HG03280 (cell line): ENCODE results near the gene XG.
"Not testable (repeated sequence)": the region's sequence is repeated elsewhere in the genome, so short reads cannot be mapped to it uniquely, and the experiment has no call there.

Experiments
- ATAC-seq: cut with Tn5 transposase; IDR thresholded peaks from one replicate; pipeline ENCODE4 v1.9.1; 2021; ENCODE audit warnings: mild to moderate bottlenecking, moderate library complexity; ENCODE audit not compliant: unreplicated experiment

Gene XG, protein sequence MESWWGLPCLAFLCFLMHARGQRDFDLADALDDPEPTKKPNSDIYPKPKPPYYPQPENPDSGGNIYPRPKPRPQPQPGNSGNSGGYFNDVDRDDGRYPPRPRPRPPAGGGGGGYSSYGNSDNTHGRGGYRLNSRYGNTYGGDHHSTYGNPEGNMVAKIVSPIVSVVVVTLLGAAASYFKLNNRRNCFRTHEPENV

DNA sequence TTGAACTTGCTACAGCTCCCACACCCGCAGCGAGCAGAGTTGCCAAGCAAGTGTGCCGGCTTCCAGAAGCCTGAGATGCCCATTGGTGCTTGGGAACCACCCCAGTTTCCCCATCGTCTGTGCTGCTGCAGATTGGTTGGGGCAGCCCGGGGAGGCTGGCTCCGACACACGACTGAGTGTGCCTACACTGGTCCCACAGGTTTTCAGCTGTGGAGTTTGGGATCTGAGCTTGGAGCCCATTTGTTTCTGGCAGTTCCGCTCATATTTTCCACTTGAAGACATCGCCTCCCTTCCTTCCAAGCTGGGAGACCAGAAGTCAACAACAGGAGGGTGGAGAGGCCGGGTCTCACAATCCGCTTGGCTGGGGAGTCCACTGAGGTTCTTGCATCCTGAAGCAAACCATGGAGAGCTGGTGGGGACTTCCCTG is at the start of gene XG:
Gene XG (plus strand): TSS at position 167 of the 427 bp plus-strand sequence. CDS start 235 bp downstream, at position 402.
- ATAC-seq, result not testable (repeated sequence)

DNA sequence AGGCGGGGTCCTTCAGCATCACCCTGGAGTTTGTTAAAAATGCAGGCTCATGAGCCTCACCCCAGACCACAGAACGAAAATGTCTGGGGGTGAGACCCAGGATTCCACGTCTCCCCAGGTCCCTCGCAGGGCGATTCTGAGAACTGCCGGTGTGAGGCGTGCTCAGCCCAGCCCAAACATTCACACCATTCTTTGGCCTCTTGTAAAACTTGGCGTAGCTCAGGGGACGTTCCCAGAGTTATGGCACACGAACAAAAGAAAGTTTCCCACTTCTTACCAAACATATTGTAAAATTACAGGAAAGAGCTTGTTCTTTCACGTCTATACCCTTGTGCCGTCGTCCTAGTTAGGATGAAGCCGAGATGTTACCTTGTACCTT is 47.9 kb upstream of the XG start:
- no peak for ATAC-seq

DNA sequence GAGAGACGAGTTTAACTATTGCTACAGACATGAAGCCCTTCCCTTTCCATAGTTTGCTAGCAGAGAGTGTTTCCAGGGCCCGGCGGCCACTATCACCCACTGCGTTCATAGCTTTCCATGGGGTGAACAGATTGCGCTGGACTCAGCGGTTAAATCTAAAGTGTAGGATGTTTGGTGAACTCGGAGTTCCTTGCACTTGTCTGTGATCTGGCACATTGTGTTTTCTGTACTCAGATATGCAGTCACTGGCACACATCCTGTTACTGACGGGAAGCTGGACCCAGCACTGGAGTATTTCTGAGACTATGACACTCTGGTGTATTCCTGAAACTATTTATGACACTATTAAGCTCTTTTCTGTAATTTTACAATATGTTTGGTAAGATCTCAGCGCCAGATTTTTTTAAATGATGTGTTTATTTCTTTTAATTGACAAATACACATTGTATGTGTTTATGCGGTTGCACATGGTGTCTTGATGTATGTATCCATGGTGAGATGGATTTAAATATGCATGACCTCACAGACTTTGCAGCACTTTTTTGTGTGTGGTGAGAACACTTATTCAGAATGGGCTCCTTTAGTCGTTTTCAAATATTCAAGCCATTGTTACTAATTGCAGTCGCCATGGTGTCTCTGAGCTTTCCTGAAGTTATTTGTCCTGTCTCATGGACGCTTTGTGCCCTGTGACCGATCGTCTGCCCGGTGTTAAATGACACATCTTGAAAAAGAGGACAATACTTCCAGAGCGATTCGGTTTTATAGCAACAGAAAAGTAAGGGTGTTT is 46.6 kb upstream of the XG start:
- no peak for ATAC-seq

DNA sequence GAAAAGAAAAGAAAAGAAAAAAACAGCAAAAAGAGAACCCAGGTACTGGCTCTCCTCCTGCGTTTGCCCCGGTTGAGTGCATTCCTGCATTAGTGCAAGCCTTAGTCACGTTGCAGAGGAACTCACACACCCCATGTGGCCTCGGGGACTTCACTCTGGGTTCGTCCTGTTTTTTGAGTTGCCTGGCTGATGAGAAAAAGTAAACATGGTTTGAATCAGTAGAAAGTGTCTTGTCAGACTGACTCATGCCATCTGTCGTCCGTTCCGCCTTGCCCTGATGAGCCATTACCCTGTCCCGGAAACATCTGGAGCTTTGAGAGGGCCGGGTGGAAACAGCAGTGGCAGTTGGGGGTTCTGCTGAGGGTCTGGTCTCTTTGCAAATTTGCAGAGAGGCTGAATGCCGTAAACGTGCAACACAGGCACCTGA is 44.5 kb upstream of the XG start:
- peak; percentile 89 for ATAC-seq

DNA sequence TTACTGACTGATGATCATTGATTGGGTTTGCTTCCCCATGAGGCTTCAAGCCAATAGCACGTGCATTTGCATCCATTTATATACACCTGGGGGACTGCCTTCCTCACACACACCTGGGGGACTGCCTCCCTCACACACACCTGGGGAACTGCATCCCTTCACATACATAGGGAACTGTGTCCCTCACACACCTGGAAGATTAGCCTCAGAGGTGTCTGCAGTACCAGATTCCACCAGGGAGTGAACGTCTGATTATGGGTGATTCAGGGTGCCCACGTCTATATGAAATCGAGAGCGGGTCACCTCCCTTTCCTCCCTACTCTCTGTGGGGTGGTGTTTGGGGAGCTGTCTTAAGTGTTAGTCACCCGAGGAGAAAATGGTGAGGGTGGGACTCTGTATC is 43.8 kb upstream of the XG start:
- ATAC-seq, result no peak

DNA sequence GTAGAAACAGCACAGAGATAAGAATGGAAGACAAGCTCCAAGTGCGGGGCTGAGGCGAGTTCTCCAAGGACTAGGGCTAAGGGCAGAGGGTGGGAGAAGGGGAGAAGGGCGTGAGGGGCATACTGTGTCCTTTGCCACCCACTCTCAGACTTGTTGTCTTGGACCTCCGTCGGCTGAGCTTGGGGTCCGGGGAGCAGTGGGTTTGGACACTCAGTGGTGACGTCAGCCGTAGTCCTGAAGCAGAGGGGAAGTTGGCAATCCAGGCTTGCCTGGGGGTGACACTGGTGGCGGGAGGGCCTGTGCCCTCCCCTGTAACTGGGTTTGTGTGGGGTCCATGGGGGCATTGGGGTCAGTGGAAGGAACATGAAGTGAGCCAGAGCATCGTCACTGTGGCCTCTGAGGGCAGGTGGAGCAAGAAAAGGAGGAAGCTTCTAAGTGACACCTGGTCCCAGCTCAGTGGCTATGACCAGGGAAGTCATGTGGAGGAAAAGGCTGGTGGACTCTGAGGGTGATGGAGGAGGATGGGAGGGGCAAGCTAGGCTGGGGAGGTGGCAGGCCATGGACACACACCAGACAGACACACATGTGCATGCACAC is 43.1 kb upstream of the XG start:
- ATAC-seq, result no peak

DNA sequence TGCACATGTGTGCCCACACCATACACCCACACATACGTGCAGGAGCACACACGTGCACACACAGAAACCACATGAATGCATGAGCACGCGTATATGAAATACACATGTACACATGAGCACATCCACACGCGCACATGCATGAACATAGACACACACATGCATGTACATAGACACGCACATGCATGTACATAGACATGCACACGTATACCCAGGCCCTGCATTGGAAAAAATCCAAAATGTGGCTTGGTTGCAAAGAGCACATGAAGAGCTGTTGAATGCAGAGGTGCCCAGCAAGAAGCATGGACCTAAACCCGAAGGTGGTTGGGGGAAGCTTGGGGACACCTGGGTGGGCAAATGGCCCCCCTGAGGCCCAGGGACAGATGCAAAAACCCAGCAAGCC is 42.3 kb upstream of the XG start:
- ATAC-seq, result no peak

DNA sequence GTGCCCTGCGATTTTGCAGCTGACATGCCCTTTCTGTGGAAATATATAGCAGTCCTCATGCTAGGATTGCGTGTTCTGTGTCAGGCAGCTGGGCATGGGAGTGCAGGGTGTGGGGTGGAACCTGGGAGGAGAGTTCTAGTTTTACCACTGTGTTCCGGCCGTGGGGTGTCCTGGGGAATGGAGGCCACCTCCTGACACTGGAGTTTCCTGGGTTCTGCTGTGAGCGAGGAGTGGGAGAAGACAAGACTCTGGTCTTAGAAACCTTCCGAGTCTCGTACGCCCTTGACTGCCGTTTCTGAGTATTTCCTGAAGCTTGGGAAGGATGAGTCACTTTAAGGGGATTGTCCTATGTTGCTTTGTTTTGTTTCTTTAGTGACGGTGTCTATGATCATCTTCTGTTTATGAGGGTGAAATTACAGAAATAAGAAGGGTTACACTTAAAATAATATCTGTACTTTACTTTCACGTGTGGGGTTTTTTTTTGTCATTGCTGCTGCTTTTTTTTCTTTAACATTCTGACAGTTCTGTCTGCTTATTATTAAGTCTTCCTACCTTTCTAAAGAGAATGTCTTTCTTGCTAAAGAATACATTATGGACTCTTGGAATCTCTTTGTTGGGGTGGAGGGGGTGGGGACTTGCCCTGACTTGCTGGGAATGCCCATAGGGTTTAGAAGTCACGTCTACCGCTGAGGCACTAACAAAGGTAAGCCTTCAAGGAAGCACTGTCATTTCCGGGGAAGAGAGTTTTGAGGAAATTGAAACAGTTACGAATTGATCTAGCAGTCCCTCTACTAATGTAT is 41.6 kb upstream of the XG start:
- ATAC-seq, result no peak

DNA sequence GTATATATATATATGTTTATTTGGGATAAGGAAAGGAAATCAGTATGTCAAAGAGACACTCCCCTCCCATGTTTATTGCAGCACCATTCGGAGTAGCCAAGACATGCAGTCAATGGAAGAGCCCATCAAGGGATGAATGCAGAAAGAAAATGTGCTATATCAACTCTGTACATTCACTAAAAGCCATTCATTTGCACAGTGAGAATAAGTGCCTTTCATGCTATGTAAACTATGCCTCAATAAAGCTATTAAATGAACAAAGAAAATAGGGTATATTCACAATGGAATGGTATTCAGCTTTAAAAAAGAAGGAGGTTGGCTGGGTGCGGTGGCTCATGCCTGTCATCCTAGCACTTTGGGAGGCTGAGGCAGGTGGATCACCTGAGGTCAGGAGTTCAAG is 40.4 kb upstream of the XG start:
- ATAC-seq, result no peak

DNA sequence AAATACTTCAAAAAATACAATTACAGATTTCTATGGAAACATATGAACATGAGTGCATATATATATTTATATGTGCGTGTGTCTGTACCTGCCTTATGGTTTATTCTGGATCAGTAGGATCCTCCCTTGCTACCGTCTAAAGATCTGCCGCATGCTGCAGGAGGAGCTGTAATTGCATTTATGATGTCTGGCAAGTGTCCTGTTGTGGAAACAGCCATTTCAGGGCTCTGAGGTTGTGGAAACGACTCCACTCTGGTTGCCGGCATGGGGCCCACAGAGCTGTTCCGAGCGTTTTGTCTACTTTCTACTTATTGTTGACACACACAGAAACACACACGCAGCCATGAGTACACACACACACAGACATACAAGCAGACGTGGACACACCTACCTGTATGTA is 39.4 kb upstream of the XG start:
- ATAC-seq, result no peak

DNA sequence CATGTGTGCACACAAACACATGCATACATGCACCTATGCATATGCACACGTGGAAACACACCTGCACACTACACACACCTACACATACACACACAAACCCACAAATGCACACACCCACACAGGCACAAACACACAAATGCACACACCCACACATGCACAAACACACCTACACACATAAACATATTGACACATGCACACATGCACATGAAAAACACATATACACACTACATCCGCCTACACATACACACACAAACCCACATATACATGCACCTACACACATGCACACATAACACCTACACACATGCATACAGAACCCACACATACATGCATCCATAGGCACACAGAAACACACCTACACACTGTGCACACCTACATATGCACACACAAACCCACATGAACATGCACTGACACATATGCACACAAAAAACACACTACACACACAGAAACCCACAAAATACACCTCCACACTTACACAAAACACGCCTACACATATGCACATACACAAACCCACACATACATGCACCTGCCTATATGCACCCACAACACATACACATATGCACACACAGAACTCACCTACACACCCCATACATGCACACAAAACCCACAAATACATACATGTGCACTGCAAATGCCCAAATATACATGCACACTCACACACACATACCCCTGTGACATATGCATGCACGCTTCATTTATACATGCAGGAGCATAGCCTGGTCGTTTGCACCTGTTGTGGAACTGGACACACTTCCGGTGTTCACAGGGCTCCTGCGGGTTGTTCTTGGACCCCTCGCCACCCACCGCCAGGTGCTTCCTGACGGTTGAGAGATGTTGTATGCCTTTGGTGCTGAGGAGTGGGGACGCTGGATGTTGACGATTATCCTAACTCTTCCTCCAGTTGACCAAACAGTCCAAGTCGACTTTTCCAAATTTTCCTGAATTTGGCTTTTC is 38.7 kb upstream of the XG start:
- ATAC-seq, result no peak

DNA sequence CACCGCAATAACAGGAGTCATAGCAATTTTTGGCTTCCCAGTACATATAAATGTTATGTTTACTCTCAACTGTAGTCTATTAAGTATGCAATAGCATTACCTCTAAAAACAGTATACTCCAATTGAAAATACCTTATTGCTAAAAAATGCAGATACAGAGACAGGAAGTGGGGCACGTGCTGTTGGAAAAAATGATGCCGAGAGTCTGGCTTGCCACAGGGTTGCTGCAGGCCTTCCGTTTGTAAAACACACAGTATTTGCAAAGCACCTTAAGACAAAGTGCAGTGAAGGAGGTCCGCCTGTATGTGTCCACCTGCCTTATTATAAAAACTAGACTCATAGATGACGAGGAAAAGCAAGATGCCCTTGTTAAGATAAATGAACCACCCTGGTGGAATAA is 37.3 kb upstream of the XG start:
- no peak for ATAC-seq

DNA sequence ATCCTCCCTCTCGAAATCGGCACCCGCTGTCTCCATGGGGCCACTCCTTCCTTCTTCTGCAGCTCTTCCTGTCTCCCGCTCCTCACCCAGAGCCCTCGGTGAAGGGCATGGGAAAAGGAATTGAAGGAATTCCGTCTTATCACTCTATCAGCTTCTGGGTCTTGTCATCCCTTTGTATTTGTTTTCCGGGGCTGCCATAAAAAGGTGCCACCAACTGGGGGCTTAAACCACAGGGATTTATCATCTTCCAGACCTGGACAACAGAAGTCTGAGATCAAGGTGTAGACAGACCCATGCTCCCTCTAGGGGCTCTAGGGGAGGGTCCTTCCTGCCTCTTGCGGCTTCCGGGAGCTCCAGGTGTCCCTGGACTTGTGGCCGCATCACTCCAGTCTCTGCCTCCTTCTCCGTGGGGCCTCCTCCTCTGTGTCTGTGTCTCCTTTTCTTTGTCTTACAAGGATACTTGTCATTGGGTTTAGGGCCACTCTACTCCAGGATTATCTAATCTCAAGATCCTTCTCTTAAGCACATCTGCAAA is 36.7 kb upstream of the XG start:
- ATAC-seq, result no peak

DNA sequence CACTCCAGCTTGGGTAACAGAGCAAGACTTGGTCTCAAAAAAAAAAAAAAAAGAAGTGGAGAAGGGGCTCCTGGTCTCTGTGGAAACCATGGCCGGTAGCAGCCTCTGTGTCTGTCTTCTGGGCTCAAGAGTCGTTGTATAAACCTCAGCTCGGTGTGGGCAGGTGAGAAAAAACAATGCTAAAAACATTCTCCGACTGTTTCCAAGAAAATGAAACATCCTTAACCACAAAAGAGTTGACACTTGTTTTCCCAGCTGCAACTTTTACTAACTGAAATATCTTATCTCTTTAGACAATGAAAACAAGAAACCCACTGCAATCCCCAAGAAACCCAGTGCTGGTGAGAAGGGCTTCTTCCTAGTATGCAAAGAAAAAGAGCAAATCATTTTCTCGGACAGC is 34.5 kb upstream of the XG start:
- ATAC-seq, result no peak

DNA sequence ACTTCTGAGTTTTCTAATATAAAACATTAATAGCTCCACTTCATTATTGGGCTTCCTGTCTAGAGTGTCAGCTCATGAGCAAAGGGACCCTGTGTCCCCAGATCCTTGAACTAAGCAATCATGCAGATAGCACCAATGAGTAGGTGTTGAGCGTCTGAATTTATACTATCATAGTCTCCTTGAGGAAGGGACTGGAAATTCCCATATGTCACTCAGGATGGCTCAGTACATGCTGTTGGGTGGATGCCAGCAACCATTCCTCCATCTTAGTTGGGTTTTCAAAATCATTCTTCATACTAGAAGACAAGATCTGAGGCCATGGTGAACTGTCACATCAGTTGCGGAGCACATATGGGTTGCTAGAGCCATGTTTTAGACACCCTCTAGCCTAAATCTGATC is 33.0 kb upstream of the XG start:
- no peak for ATAC-seq

DNA sequence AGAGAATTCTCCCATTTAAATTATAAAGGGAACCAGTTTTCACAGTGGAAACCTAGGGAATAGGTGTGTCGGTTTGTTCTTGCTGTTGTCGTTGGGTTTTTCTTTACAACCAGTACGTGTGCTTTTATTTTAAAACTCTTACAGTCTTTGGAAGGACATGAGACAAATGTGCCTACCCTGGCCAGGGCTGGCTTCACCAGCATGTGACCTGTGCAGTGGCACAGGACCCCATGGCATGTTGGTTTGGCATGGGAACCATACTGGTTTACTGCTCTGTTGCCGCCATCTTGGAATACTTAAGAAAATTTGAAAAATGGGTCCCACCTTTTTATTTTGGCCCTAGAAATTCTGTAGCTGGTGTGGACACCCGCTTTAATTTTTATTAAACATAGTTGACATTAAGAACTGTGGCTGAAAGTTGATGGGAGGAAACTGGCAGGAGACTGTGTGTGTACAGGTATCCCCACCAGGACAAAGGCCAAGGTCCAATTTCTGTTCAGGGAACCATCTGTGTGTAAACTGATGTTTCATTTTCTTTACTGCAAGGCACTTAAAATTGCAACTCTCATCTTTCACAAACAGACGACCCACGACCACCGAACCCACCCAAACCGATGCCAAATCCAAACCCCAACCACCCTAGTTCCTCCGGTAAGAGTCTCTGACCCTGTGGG is 31.9 kb upstream of the XG start:
- ATAC-seq, result no peak

DNA sequence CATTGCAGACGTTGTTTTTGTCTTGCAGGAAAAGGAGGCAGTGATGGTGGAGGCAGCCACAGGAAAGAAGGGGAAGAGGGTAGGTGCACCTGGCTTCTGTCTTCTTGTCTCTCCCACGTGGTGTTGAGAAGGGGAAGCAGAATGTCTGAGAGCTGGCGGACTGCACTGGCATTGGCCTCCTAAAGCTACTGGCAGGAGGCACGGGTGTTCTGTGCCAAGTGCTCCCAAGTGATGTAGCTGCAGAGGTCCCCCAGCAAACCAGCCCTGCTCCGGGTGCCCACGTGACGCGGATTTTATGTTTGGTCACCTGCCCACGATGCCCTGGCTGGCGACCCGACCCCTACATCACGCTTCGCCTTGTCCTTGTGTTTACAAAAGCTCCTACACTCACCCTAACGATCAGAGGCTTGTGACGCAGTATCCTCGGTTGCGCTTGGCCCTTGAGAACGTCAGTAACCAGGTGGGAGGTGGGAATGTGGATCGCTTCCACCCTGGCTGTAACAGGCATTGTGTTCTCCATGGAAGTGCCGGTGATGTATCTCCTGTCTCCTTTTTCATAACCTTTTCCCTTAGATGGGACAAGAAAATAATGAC is 28.5 kb upstream of the XG start:
- no peak for ATAC-seq

DNA sequence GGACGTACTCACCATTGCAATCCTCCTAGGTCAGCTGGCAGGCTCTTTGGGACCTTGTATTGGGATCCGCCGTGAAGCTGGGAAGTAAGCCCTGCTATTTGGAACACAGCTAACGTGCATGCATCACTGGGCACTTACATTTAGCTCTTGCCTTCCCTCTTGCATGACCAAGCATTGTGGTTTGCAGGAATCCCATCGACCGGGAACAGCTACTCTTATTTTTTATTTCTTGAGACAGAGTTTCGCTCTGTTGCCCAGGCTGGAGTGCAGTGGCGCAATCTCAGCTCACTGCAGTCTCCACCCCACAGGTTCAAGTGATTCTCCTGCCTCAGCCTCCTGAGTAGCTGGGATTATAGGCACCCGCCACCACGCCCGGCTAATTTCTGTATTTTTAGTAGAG is 24.6 kb upstream of the XG start:
- not testable (repeated sequence) for ATAC-seq

DNA sequence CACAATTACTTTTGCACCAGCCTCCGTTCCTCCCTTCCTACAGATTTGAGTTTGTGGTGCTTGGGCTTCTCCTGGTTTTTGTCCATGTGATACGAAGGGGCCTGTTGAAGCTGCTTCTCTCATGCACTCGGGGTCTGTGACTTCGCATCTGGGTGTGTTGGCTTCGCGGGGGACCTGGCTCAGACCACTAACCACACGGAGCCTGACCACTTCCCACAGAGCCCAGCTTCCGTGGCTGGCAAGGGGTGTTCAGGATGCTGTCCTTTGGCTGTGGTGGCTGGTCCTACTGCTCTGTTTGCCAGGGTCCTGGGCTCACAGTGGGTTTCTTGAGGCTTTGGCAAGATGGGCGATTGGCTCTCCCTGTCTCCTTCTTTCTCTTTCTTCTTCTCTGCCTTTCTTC is 19.8 kb upstream of the XG start:
- no peak for ATAC-seq
